Measurements from ENCODE around the gene PTH1R.

GRCh38 chr3:46838301-46838700 lies 39.2 kb upstream of the PTH1R start:
- TF ChIP-seq POLR2AphosphoS5 (IDR thresholded peaks at IDR 0.05; ENCODE audit: borderline replicate concordance, low read depth, low read length) (no peak), EZH2 (IDR thresholded peaks at IDR 0.05) (no peak)
